D721Med (cell line): ENCODE results near the gene ST3GAL4.
"Not testable (repeated sequence)": the region's sequence is repeated elsewhere in the genome, so short reads cannot be mapped to it uniquely, and the experiment has no call there.

Experiments
- DNase-seq: peaks from one replicate; pipeline ENCODE4 v3.0.0; 2011; ENCODE audit warnings: low spot score; ENCODE audit not compliant: insufficient read length
- FAIRE-seq: peaks from 2 replicates; lab custom pipeline; 2011; peaks lifted over from hg19 to GRCh38; lab: Jason Lieb, UNC
- TF ChIP-seq, protein P1 (sequence below): IDR thresholded peaks from 2 replicates; pipeline ENCODE4 v1.5.1; 2012; ENCODE audit warnings: mild to moderate bottlenecking, control low read depth; ENCODE audit not compliant: insufficient read depth; ENCODE audit errors: missing control alignments

Gene ST3GAL4

DNA sequence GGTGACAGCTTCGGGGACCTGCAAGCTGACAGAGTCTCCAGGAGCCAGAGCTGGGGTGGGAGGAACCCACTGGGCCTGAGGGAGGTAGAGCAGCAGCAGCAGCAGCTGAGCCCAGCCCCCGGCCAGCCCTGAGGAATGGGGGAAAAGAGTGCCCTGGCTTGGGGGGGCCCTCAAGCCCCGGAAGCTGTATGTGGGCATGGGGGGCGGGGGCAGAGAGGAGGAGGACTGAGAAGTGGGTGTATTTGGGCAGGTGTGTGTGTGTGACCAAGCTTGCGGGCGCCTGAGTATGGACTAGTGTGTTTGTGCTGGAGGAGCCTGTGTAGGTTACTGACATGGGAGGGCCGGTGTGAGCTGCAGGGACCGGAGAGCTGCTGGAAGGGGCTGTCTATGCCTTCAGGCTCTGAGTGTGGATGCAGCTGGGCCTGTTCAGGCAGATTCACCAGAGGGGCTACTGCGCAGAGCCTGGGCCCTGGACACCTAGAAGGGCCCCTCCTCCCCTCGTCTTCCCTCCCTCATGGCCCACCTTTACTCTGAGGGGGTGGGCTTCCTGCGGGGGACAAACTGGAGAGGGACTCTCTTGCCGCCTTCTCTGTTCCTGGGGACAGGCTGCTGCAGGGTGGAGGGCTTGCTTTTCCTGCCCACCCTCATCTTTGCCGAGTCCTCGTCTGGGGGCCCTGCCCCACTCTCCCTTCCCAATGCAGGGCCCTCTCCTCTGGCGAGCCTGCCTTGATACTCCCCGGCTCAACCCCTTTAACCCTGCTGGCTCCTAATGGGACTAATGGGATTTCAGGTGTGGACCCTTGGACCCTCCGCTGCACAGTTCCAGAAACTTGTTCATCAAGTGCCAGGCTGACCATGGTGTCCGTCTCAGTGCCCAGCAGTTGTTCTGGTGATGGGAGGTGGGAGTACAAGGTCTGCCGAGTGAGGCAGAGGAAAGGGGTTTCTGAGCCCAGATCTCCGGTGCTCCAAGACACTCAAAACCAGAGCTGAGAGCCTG is 28.2 kb downstream of the ST3GAL4 start:
- no peak for DNase-seq
- FAIRE-seq = no peak
- TF ChIP-seq, protein P1, sequence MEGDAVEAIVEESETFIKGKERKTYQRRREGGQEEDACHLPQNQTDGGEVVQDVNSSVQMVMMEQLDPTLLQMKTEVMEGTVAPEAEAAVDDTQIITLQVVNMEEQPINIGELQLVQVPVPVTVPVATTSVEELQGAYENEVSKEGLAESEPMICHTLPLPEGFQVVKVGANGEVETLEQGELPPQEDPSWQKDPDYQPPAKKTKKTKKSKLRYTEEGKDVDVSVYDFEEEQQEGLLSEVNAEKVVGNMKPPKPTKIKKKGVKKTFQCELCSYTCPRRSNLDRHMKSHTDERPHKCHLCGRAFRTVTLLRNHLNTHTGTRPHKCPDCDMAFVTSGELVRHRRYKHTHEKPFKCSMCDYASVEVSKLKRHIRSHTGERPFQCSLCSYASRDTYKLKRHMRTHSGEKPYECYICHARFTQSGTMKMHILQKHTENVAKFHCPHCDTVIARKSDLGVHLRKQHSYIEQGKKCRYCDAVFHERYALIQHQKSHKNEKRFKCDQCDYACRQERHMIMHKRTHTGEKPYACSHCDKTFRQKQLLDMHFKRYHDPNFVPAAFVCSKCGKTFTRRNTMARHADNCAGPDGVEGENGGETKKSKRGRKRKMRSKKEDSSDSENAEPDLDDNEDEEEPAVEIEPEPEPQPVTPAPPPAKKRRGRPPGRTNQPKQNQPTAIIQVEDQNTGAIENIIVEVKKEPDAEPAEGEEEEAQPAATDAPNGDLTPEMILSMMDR = no peak

DNA sequence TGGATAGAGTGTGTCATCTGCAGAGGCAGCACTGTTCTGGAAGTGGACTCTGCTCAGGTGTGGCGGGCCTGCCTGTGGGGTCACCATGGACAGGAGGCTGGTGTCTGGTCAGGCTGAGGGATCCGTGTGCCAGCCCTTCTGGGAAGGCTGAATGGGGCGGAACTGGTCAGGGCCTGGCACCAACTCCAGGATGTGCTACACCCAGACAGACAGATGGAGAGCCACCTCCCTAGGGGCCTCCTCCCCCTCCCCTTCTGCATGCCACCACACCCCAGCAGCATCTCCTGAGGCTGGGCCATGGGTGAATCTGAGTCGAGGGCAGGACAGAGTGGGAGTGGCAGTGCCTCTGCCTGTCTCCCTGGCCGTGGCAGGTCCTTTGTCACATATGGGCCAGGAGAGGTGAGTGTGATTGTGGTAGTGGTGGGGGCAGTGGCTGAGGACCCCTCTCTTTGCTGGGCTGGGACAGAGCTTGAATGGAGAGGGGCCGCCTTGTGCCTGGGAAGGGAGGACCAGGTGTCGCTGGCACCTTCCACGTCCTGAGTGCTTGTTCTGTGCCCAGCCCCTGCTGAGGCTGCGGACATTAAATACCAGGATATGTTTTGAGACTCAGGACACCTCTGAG is 29.1 kb downstream of the ST3GAL4 start:
- DNase-seq = no peak
- FAIRE-seq = no peak
- TF ChIP-seq, protein P1 = no peak

DNA sequence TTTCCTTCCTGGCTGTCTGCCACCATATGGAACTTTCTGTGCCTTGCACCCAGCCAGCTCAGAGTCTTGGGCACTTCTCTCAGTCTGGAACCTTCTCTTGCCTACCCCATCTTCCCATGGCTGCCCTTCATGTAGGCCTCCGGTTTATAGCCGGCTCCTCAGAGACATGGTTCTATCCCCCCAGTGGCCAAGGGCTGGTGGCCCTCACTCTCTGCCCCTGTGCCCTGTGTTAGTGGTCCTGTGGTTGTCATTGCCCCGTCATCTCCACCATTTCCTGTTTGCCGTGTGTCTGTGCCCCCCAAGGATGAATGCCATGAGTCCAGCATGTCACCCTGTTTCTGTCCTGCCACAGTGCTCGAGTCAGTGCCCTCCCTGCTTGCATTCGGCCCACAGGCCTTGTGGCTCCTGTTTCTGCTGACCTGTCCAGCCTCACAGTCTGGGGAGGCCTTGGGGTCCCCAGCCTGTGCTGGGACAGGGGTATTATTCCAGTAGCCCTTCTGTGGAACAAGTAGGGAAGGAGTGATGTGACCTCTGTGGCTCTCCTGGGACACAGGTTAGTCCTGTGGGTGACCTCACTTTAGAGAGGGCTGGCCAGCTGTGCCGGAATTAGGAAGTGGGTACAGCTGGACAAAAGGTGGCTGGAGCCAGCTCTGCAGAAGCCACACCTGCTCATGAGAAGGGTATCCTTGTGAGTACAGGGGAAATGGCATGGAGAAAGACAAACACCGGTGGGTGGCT is 30.7 kb downstream of the ST3GAL4 start:
- TF ChIP-seq, protein P1 = no peak
- no peak for FAIRE-seq

DNA sequence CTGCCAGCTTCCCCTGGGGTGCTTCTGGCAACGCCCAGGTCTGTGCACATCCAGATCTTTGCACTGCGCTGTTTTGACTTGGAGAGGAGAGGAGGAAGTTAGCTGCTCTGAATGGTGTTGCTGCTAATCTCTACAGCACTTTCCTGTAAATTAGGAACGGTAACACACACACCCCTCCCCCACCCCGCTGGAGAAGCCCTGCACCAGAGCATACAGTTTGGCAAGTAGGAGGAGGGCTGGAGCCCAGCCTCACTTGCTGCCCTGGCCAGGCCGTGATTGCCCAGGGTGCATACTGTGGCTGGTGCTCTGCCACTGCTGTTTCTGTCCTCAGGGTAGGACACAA is 31.2 kb downstream of the ST3GAL4 start:
- DNase-seq, FAIRE-seq: not testable (repeated sequence)

More for the DNA sequence above, 30.7 kb downstream of the ST3GAL4 start:
- DNase-seq = no peak

DNA sequence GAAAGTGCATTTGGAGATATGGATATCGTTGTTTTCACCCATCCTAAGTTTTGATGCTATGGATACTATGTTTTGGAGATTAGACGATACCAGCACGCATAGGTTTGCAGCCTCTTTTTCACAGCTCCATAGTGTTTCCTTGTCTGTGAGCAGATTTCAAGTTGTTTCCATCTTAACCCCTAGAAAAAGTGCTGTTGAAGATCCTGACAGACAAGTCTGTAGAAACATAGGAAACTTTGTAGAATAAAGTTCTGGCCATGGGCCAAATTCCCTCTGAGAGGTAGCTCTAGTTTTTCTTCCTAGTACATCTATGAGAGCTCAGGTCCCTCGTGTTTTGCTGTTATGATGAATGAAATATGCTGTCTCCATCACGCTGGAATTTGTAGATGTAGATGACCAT is 32.4 kb downstream of the ST3GAL4 start:
- FAIRE-seq (no peak), DNase-seq (no peak)
- TF ChIP-seq, protein P1 = no peak

DNA sequence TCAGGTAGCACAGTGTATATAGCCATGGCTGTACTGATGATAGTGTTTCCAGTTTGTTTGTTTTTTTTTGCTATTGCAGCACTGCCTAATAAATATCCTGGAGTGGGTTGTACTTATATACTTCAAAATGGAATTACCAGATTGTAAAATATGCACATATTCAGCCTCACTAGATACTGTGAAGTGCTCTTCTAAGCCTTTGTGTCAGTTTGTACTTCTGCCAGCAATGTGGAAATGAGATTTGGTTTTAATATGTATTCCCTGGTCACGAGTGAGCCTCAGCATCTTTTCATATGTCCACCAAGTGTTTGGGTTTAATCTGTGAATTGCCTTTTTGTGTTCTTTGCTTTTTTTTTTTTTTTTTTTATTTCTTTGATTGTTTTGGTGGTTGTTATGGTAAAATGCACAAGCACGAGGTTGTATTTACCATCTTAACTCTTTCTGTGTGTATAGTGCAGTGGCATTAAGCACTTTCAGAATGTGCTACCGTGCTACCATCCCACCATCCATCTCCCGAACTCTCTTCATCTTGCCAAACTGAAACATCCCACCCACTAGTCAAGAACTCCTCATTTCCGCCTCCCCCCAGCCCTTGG is 34.9 kb downstream of the ST3GAL4 start:
- no peak for DNase-seq
- TF ChIP-seq, protein P1 = no peak
- FAIRE-seq = no peak
